Ishikawa (cell line): ENCODE data around the gene CALHM2.
A peak's percentile ranks its signal among the peaks of the same experiment; 100 is the strongest.

Source experiments
- NFIC ChIP-seq: IDR thresholded peaks from 2 replicates; pipeline ENCODE4 v1.6.1; 2012
- RAD21 ChIP-seq: IDR thresholded peaks from 2 replicates; pipeline ENCODE4 v1.6.1; 2012; ENCODE audit warnings: low read depth
- TF ChIP-seq, protein P1 (sequence below): IDR thresholded peaks from 2 replicates; pipeline ENCODE4 v1.6.1; 2012; ENCODE audit warnings: low read depth, mild to moderate bottlenecking

- TF ChIP-seq, protein P1, sequence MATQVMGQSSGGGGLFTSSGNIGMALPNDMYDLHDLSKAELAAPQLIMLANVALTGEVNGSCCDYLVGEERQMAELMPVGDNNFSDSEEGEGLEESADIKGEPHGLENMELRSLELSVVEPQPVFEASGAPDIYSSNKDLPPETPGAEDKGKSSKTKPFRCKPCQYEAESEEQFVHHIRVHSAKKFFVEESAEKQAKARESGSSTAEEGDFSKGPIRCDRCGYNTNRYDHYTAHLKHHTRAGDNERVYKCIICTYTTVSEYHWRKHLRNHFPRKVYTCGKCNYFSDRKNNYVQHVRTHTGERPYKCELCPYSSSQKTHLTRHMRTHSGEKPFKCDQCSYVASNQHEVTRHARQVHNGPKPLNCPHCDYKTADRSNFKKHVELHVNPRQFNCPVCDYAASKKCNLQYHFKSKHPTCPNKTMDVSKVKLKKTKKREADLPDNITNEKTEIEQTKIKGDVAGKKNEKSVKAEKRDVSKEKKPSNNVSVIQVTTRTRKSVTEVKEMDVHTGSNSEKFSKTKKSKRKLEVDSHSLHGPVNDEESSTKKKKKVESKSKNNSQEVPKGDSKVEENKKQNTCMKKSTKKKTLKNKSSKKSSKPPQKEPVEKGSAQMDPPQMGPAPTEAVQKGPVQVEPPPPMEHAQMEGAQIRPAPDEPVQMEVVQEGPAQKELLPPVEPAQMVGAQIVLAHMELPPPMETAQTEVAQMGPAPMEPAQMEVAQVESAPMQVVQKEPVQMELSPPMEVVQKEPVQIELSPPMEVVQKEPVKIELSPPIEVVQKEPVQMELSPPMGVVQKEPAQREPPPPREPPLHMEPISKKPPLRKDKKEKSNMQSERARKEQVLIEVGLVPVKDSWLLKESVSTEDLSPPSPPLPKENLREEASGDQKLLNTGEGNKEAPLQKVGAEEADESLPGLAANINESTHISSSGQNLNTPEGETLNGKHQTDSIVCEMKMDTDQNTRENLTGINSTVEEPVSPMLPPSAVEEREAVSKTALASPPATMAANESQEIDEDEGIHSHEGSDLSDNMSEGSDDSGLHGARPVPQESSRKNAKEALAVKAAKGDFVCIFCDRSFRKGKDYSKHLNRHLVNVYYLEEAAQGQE = no peak
- TF ChIP-seq NFIC (no peak), RAD21 (peak; percentile 48)
These were observed 24.0 kb upstream of the CALHM2 start for GRCh38 chr10:103476046-103476768.
